Spleen (tissue), 11 donors: ENCODE data around the gene TEX50. TPM values are rescaled to one million over a fixed set of nuclear protein-coding genes. Genes with fewer than 3 reads are reported as not detected.

Experiments used
- DNase-seq: peaks from one replicate; pipeline ENCODE4 v3.0.0-alpha.2; 2020
- H3K27ac ChIP-seq, 8 donors: fragments of 200-600 bp; sonication (generic) in 7 of 8; 1 replicate in 4 of 8; 2 replicates in 4 of 8; pipeline versions ENCODE4 v1.5.0 to v1.8.0; 2016 to 2021; ENCODE audit warnings: inconsistent platforms in 4 of 8, mild to moderate bottlenecking in 4 of 8, moderate library complexity in 1 of 8
- H3K27me3 ChIP-seq, 7 donors: fragments of 200-600 bp; sonication (generic) in 6 of 7; replicated peaks in 1 of 7; 1 replicate in 4 of 7; 2 replicates in 3 of 7; pipeline versions ENCODE4 v1.5.0 to v1.8.0; 2016 to 2021; ENCODE audit warnings: inconsistent platforms in 3 of 7, mild to moderate bottlenecking in 1 of 7
- H3K36me3 ChIP-seq, 6 donors: fragments of 200-600 bp; sonication (generic) in 5 of 6; 1 replicate in 4 of 6; 2 replicates in 2 of 6; pipeline versions ENCODE4 v1.5.0 to v1.8.0; 2016 to 2021; ENCODE audit warnings: inconsistent platforms in 2 of 6
- H3K4me1 ChIP-seq, 6 donors: fragments of 200-600 bp; sonication (generic) in 5 of 6; 1 replicate in 3 of 6; 2 replicates in 3 of 6; pipeline versions ENCODE4 v1.5.0 to v1.8.0; 2016 to 2021; ENCODE audit warnings: inconsistent platforms in 3 of 6
- H3K4me3 ChIP-seq, 8 donors: fragments of 200-600 bp; sonication (generic) in 7 of 8; 1 replicate in 4 of 8; 2 replicates in 4 of 8; pipeline versions ENCODE4 v1.5.0 to v1.8.0; 2016 to 2021; ENCODE audit warnings: inconsistent platforms in 4 of 8, mild to moderate bottlenecking in 4 of 8, moderate library complexity in 2 of 8
- H3K9me3 ChIP-seq, 8 donors: fragments of 200-600 bp; sonication (generic) in 7 of 8; 1 replicate in 4 of 8; 2 replicates in 4 of 8; pipeline versions ENCODE4 v1.5.0 to v1.8.0; 2016 to 2021; ENCODE audit warnings: inconsistent platforms in 4 of 8
- CTCF ChIP-seq, 11 experiments: fragments of 200-600 bp in 7 of 11; fragments of 450-650 bp in 4 of 11; sonication (generic) in 4 of 11; IDR thresholded peaks in 8 of 11; conservative IDR thresholded peaks in 3 of 11; 1 replicate in 7 of 11; 2 replicates in 4 of 11; pipeline versions ENCODE4 v1.4.0 to v1.8.0; 2016 to 2021; ENCODE audit warnings: antibody characterized with exemption in 11 of 11, inconsistent platforms in 4 of 11, mild to moderate bottlenecking in 1 of 11
- POLR2A ChIP-seq, 3 donors: fragments of 450-650 bp; IDR thresholded peaks; one replicate each; pipeline ENCODE4 v1.5.1; 2017; ENCODE audit warnings: antibody characterized with exemption in 3 of 3, mild to moderate bottlenecking in 1 of 3
- POLR2AphosphoS5 ChIP-seq, 3 donors: sonication (generic); formaldehyde crosslinking; IDR thresholded peaks; one replicate each; pipeline ENCODE4 v1.5.1; 2017; ENCODE audit warnings: antibody characterized with exemption in 3 of 3
- WGBS, 5 donors: extraction: QIAGEN DNeasy Blood & Tissue Kit in 3 of 5; methylation state at CpG; one replicate each; pipeline versions ENCODE4 v1.1.5 to v1.1.7; 2013 to 2018; 5-methylcytosine and 5-hydroxymethylcytosine counted together
- intact Hi-C: fragments of 100-400 bp; cut with DNase I; formaldehyde crosslinking; loops from one replicate; pipeline ENCODE4 v1.15.0; 2023; ENCODE audit warnings: low total_unique reads
- polyA plus RNA-seq, 3 donors: library from polyadenylated mRNA; stranded (reverse); fragments of 200-250 nt; gene quantifications; one replicate each; pipeline ENCODE4 v1.2.1, GENCODE V29; 2013
- total RNA-seq, 7 donors: library from RNA; depleted of rRNA in 3 of 7; stranded (reverse); fragments of >200 nt in 3 of 7; fragmentation: NEBNext Ultra II Directional in 4 of 7; extraction: Animal tissue kit (Norgen Biotek cat#: 25700) in 4 of 7; gene quantifications; one replicate each; pipeline versions ENCODE4 v1.1.0 to v1.2.1, GENCODE V29; 2016 to 2021
- donor health status: healthy with polysubstance abuse.
- donor health status: DM: no; HTN: no; CAD: no; lungs with moderate emphysema.
- donor health status: DM: no; HTN: no; CAD: no.
- donor health status: Bipolar disorder and iron deficiency.
- donor health status: healthy.
- donor health status: DM: no; HTN: no; CAD: no.
- donor health status: DM: yes; HTN: yes; CAD: no.

The TEX50 gene
- total and polyA plus RNA-seq, 10 donors = not detected

GRCh38 chr1:173648880-173649605 lies 13.9 kb downstream of the TEX50 start:
- intact Hi-C loops = no loop called here
- H3K36me3 ChIP-seq = no peaks in the 10 kb centered on the region
- H3K4me3 ChIP-seq = no peak overlapping the region
- no peaks in the 10 kb centered on the region for H3K4me1 ChIP-seq
- H3K27me3 ChIP-seq = no peaks in the 10 kb centered on the region
- no peak for DNase-seq
- H3K9me3 ChIP-seq = peaks cover 0 to 6% (median 0%) of the 10 kb centered on the region in 8 donors
- no peak for TF ChIP-seq POLR2AphosphoS5 (IDR thresholded peaks at IDR 0.05)
- no peak for TF ChIP-seq POLR2A (IDR thresholded peaks at IDR 0.05)
- TF ChIP-seq CTCF (IDR thresholded peaks at IDR 0.05 in 8 of 11, conservative IDR thresholded peaks at IDR 0.05 in 3 of 11) = no peak
- H3K27ac ChIP-seq = no peak overlapping the region

- DNase-seq = no peak
- Histone ChIP-seq H3K4me1 (no peaks in the 10 kb centered on the region), H3K27ac (no peak overlapping the region), H3K27me3 (peaks cover 0 to 7% (median 0%) of the 10 kb centered on the region in 7 donors), H3K36me3 (no peaks in the 10 kb centered on the region), H3K4me3 (no peak overlapping the region), H3K9me3 (peaks cover 0 to 15% (median 4%) of the 10 kb centered on the region in 8 donors)
- TF ChIP-seq CTCF (IDR thresholded peaks at IDR 0.05 in 8 of 11, conservative IDR thresholded peaks at IDR 0.05 in 3 of 11) (no peak), POLR2A (IDR thresholded peaks at IDR 0.05) (no peak), POLR2AphosphoS5 (IDR thresholded peaks at IDR 0.05) (no peak)
- intact Hi-C loops = no loop called here
- 95 to 98% (median 96%) methylated on average over 2 of the region's 2 CpGs for WGBS, 5 donors
Measured at GRCh38 chr1:173660306-173660705, 25.2 kb downstream of the TEX50 start.

GRCh38 chr1:173661271-173661670 lies 26.1 kb downstream of the TEX50 start:
- Histone ChIP-seq H3K36me3 (no peaks in the 10 kb centered on the region), H3K4me1 (no peaks in the 10 kb centered on the region), H3K27ac (no peak overlapping the region), H3K4me3 (no peak overlapping the region), H3K9me3 (peaks cover 0 to 7% (median 0%) of the 10 kb centered on the region in 8 donors), H3K27me3 (no peaks in the 10 kb centered on the region)
- DNase-seq = no peak
- intact Hi-C loops = no loop called here
- TF ChIP-seq POLR2AphosphoS5 (IDR thresholded peaks at IDR 0.05) = no peak
- no peak for TF ChIP-seq POLR2A (IDR thresholded peaks at IDR 0.05)
- TF ChIP-seq CTCF (IDR thresholded peaks at IDR 0.05 in 8 of 11, conservative IDR thresholded peaks at IDR 0.05 in 3 of 11) = no peak
- WGBS, 5 donors = 91 to 100% (median 98%) methylated on average over 1 of the region's 1 CpG

GRCh38 chr1:173661763-173662162 lies 26.6 kb downstream of the TEX50 start:
- Histone ChIP-seq H3K36me3 (no peaks in the 10 kb centered on the region), H3K27ac (no peak overlapping the region), H3K27me3 (no peaks in the 10 kb centered on the region), H3K4me1 (no peaks in the 10 kb centered on the region), H3K9me3 (peaks cover 0 to 2% (median 0%) of the 10 kb centered on the region in 8 donors), H3K4me3 (no peak overlapping the region)
- no peak for TF ChIP-seq POLR2AphosphoS5 (IDR thresholded peaks at IDR 0.05)
- no peak for TF ChIP-seq CTCF (IDR thresholded peaks at IDR 0.05 in 8 of 11, conservative IDR thresholded peaks at IDR 0.05 in 3 of 11)
- TF ChIP-seq POLR2A (IDR thresholded peaks at IDR 0.05) = no peak
- intact Hi-C loops = no loop called here
- no peak for DNase-seq
- 31 to 58% (median 48%) methylated on average over 1 of the region's 1 CpG for WGBS, 5 donors
